HepG2 (cell line): ENCODE results near the gene CCDC142. TPM values are rescaled to one million over a fixed set of nuclear protein-coding genes. Genes with fewer than 3 reads are reported as not detected.

Experiments
- CSRNP1 ChIP-seq: sonication (generic); formaldehyde crosslinking; IDR thresholded peaks from 2 replicates; pipeline ENCODE4 v1.8.1; 2023; ENCODE audit warnings: mild to moderate bottlenecking, missing genetic modification reagents
- E2F1 ChIP-seq: sonication (generic); formaldehyde crosslinking; IDR thresholded peaks from 2 replicates; pipeline ENCODE4 v1.5.0; 2020; ENCODE audit warnings: missing genetic modification reagents
- IRF1 ChIP-seq: sonication (generic); formaldehyde crosslinking; IDR thresholded peaks from 2 replicates; pipeline ENCODE4 v1.4.0; 2020; ENCODE audit warnings: low read depth, mild to moderate bottlenecking, missing genetic modification reagents
- KDM3A ChIP-seq: IDR thresholded peaks from 2 replicates; pipeline ENCODE4 v1.6.1; 2018; ENCODE audit warnings: low read depth, missing compliant biosample characterization
- NCOA5 ChIP-seq: sonication (generic); formaldehyde crosslinking; IDR thresholded peaks from 2 replicates; pipeline ENCODE4 v1.4.0; 2020; ENCODE audit warnings: missing genetic modification reagents
- RERE ChIP-seq: IDR thresholded peaks from 2 replicates; pipeline ENCODE4 v1.6.1; 2016; ENCODE audit warnings: low read depth, missing genetic modification reagents, missing compliant biosample characterization
- ZFY ChIP-seq: sonication (generic); formaldehyde crosslinking; IDR thresholded peaks from 2 replicates; pipeline ENCODE4 v1.4.0; 2020; ENCODE audit warnings: missing genetic modification reagents
- ZNF383 ChIP-seq: sonication (generic); formaldehyde crosslinking; IDR thresholded peaks from 2 replicates; pipeline ENCODE4 v1.4.0; 2020; ENCODE audit warnings: missing genetic modification reagents, mild to moderate bottlenecking, borderline replicate concordance
- ZNF724P ChIP-seq: sonication (generic); formaldehyde crosslinking; IDR thresholded peaks from 2 replicates; pipeline ENCODE4 v1.8.0; 2022; ENCODE audit warnings: missing genetic modification reagents, borderline replicate concordance
- polyA plus RNA-seq, 8 experiments: library from polyadenylated mRNA; depleted of rRNA in 3 of 8; stranded (reverse) in 7 of 8; unstranded in 1 of 8; fragments of >200 nt; fragmentation: Illumina TruSeq in 4 of 8; extraction: Trizol in 4 of 8; gene quantifications; 2 replicates each; pipeline versions ENCODE4 v1.2.1 to v1.2.3, GENCODE V29; 2011 to 2016; ENCODE audit warnings: low read depth in 4 of 8, missing spikeins in 1 of 8, mixed read lengths in 1 of 8; ENCODE audit not compliant: insufficient read depth in 1 of 8
- total RNA-seq, 5 experiments: library from RNA; depleted of rRNA; stranded (reverse); fragments of >200 nt; fragmentation: Illumina TruSeq; extraction: Trizol; gene quantifications; 2 replicates each; pipeline ENCODE4 v1.2.3, GENCODE V29; 2016; ENCODE audit warnings: low read depth in 1 of 5

CCDC142 gene
- total and polyA plus RNA-seq, 2 of the 13 experiments (the other 11 are each of a cell fraction or from before 2014, with no cell fraction given) = 14.7 to 30.4 TPM

GRCh38 chr2:74440378-74441169 is 42.2 kb downstream of the CCDC142 start (continued):
- TF ChIP-seq CSRNP1 (CRISPR knock-in tag) (peak; percentile 97), ZFY (CRISPR knock-in tag) (peak; percentile 95), E2F1 (CRISPR knock-in tag) (peak; percentile 62; the same call in 1 of the 2 replicates), ZNF724P (peak; percentile 69; the same call in 1 of the 2 replicates), KDM3A (peak; percentile 88), IRF1 (peak; percentile 54; the same call in 1 of the 2 replicates), ZNF383 (peak; percentile 54; the same call in 1 of the 2 replicates), NCOA5 (CRISPR knock-in tag) (peak; percentile 64; the same call in 1 of the 2 replicates), RERE (CRISPR knock-in tag) (0 out of 2 replicates have a peak, but pooled peaks have one; percentile 44)
